HG03565 (cell line): ENCODE measurements around the gene EXOC3.
"Not testable (repeated sequence)": the region's sequence is repeated elsewhere in the genome, so short reads cannot be mapped to it uniquely, and the experiment has no call there.

Experiments
- ATAC-seq: cut with Tn5 transposase; IDR thresholded peaks from one replicate; pipeline ENCODE4 v1.9.1; 2021; ENCODE audit warnings: mild to moderate bottlenecking, moderate library complexity; ENCODE audit not compliant: unreplicated experiment

Gene EXOC3

DNA sequence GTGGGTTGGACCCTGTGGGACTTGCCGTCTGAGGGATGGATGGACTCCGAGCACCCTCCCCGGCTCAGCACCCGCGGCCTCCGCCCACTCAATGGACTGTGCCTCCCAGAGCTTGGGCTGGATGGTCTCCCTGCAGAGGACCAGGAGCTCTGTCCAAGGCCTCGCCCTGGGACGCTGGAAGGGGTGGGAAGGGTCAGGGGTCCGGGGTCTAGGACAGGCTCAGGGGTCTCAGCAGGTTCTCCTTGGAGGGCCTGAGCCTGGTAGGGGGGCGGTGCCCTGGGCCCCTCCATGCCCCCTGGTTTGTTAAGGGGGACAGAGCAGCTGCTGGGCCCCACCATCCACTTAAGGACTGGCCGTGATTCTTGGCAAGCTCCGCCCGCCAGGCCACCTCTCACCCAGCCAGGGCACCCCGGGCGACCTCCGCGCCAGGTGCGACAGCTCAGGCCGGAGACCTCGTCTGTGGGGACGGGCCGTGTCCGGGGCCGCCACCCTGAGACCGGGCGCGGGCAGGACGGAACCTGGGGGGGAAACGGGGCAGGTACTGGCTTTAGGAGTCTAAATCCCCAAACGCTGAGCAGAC, 29.2 kb downstream of the EXOC3 start:
- no peak for ATAC-seq

DNA sequence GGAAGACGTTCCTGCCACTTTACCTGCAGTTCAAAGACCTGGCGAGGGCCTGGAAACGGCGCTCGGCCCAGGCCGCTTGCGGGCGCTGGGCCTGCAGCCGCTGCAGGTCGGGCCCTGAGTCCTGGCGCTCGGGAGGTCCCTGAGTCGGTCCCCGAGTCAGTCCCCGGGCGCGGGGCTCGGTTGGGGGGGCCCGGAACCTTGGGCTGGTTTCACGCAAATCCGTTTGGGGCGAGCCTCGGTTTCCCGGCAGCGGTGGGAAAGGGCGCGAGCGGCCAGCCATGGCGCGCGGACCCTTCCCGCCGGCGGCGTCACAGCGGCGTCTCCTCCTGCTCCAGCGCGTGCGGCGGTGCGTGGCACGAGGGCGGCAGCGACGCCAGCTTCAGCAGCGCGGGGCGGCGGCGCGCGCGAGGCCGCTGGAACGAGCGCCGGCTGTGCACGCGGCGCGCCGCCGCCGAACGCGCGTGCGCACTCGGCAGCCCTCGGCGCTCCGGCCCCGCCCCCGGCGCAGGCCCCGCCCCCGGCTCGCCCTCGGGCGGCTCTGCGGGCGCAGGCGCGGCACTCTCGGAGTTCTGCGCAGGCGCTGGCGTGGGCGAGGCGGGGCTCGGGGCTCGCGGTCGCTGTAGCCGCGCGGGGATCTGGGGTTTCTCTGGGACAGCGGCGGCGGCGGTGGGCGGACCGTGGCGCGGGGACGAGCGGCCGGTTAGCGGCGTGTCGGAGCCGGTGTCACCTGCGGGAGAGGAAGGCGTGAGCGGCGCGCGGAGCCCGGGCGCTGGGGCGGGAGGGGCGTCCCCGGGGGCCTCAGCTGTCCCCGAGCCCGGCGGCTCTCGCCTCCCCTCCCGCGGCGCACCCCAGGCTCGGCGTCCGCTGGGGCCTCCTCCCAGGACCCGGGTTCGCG, 29.9 kb downstream of the EXOC3 start:
- peak; percentile 70 for ATAC-seq

DNA sequence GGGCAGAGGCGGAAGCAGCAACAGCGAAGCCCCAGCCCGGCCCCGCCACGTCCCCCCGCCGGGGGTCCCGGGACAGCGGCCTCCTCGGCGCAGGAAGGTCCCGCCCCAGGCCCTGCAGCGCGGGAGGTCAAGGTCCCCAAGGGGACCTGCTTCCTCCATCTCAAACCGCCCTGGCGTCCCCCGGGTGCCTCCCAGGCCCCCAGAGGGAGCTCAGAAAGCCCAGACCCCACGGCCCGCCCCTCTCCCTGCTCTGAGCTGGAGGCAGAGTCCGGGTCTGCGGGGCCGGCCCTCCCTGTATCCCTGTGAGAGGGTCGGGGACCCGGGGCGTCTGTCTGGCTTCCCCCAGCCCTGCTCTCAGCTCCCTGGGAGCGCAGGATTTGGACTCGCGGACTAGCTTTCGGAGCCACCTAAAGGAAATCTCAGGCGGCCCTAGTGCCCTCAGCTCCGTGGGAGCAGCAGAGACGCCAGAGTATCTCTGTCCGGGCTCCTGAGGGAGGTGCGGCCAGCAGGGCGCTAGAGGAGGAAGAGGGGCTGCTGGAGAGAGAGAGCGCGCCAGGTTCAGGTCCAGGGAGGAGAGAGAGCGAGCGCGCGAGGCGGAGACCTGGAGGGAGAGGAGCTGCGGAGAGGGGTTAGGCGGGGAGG, 30.7 kb downstream of the EXOC3 start:
- ATAC-seq = peak; percentile 13

DNA sequence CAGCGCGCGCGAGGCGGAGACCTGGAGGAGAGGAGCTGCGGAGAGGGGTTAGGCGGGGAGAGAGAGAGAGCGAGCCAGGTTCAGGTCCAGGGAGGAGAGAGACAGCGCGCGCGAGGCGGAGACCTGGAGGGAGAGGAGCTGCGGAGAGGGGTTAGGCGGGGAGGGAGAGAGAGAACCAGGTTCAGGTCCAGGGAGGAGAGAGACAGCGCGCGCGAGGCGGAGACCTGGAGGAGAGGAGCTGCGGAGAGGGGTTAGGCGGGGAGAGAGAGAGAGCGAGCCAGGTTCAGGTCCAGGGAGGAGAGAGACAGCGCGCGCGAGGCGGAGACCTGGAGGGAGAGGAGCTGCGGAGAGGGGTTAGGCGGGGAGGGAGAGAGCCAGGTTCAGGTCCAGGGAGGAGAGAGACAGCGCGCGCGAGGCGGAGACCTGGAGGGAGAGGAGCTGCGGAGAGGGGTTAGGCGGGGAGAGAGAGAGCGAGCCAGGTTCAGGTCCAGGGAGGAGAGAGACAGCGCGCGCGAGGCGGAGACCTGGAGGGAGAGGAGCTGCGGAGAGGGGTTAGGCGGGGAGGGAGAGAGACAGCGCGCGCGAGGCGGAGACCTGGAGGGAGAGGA, 31.4 kb downstream of the EXOC3 start:
- not testable (repeated sequence) for ATAC-seq

DNA sequence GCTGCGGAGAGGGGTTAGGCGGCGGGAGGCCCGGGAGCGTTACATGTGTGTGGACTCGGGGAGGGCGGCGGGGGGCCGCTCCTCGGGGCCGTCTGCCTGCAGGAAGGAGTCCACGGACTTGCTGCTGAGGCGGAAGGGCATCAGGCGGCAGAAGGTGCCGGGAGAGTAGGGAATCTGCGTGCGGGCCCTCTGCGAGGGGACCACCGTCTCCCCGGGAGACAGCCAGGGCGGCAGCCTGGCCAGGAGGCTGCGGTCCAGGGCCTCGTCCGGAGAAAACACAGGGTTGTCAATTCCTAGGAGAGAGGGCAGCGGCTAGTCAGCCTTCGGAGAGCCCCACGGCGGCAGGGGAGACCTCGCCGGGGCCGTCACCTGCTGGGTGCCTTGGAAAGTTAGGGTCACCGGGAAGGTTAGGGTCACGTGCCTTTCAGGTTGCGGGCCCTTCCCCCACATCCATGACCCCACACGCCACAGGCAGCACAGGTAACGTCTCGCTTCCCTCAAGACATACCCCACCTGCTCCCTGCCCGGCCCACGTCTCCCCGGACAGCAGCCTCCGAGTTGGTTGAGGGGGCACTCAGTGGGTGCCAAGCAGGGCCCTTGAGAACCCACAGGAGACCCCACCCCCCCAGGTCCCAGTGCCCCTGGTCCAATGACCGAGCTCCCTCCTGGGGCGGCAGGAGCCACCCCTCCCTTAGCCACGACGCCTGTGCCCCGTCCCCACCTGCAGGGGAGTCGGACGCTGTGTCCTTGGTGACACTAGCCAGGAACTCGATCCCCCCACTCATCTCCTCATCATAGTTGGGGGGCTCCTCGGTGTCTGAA, 32.1 kb downstream of the EXOC3 start:
- no peak for ATAC-seq

DNA sequence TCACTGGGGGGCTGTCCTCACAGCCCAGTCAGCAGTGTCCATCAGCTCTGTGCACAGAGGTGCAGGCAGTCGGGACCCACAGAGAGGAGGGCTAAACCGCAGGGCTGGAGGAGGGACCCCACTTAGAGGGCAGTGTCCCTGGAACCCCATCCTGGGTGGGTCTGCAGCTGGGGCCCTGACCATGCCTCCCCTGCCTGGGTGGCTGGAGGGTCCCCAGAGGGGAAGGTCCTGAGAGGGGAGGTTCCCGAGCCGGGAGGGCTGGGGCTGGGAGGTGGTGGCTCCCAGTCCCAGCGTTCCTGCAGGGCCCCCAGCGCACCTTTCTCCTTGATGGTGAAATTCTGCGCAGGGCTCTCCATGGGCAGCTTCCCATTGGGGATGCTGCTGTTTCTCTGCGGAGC, 32.7 kb downstream of the EXOC3 start:
- ATAC-seq = no peak

DNA sequence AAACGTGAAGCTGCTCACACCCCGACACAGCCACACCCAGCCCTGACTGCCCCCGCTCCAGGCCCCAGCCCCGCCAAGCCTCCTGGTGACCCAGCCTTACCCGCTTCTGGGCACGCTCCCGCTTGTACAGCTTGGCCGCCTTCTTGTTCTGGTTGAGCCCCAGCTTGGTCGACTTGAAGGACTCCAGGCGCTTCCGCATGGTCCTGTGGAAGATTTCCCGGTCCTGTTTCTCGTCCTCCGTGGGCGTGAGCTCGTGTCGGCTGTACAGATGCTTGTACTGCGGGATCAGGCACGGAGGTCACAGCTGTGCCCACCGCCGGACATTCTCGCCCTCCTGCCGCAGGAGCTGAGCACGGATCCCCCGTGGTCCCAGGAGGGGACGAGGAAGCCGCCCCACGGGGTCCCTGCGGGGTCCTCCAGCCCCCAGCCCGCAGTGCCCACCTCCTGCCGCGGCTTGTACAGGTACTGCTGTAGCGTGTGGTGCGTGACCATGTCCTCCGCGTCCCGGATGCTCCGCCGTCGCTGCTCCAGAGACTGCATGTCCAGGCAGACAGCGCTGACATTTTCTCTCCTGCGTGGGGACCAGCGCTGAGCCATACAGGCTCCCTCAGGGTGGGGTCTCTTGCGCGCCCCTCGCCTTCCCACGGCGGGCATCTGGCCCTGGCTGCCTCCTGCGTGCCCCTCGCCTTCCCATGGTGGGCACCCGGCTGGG, 33.3 kb downstream of the EXOC3 start:
- ATAC-seq = no peak

DNA sequence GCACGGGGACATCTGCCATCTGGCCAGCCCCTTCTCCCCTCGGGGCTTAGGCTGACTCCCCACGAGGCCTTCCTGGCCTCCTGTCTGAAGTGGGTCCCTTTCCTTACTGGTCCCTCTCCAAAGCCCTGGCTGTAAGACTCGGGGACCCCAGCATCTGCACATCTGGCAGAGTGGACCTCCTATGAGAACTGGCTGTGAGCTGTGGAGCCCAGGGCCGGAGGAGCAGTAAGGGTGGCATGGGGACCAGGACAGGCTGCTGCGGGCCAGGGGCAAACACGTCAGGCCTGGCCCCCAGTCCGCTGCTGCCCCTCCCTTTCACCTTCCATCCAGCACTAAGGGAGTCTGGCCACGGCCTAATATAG, 33.8 kb downstream of the EXOC3 start:
- no peak for ATAC-seq

DNA sequence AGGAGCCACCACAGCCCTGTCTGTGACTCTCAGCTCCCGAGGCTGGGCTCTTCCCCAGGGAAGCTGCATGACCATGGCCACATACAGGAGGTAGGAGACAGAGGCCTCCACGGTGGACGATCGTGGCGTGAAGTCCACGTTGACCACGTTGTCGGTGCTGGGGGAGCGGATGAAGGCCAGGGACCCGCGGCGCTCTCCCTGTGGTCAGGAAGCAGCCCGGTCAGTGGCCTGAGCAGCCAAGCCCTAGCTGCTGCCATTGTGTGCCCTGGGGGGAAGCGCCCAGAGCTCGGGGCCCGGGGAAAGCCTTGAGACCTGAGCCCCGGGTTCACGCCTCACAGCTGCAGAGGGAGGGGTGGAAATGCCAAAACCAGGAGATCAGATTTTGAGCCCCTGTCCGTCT, 34.3 kb downstream of the EXOC3 start:
- ATAC-seq = no peak

DNA sequence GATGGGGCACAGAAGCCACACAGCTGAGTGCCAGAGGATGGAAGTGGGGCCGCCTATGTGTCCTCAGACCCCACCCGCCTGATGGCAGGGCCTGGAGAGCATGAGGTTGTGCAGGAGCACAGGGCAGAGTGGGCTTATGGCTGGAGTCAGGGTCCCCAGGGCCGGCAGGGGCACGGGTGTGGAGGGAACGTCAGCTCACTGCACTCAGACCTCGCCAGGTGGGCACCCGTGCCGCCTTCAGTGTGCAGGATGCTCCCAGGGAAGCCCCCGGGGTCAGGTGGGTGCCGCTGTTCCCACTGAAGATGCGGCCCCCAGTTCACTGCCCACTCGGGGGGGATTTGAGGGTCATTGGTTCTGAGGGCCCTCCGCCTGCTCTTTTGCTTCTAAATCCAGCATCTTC, 34.9 kb downstream of the EXOC3 start:
- no peak for ATAC-seq

DNA sequence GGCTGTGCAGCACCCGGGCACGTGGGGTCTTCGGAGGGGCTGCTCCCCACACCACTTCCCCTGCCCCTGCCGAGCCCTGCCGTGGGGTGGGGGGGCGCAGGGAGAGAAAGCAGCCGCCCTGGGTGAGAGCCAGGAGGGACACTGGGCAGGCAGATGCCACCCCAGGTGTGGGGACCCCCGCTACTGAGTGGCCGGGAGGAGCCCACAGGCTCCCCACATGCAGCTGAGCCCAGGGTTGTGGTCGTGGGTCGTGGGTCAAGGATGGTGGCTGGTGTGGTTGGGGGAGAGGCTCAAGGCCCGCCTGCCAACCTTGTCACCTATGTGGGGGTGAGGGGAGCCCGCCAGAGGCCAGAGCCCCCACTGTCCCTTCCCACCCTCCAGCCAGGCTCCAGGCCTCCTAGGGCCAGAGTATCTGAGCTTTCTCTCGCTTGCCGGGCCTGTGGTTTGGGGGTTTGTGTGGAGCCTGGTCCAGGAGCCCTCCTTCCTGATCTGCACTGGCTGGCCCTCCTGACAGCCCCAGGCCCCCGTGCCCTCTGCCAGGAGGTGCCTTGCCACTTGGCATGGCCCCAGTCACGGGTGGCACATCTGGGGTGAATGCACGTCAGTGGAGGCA, 35.5 kb downstream of the EXOC3 start:
- no peak for ATAC-seq

DNA sequence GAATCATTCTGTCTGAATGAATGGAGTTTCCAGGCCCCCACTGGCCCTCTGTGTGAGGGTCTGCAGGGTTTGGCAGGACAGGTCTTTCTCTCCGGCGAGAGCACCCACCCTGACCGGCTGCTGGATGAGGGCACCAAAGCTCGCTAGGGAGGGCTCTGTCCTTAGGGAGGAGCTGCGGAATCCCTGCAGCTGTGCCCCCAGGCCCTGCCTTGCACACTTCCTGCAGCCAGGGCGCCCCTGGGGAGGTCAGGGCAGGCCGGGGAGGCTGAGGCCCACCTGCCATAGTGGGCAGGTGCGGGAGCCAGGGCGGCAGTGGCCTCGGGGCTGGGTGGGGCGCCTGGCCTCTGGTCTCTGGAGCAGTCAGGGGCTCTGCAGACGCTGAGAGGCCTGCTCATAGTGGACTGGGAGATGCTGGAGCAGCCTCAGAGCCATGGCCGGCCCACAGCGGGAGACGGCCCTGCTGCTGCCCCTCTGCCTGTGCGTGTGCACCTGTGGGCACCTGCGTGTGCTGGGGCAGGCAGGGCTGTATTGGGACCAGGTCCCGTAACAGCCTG, 36.1 kb downstream of the EXOC3 start:
- ATAC-seq = no peak

DNA sequence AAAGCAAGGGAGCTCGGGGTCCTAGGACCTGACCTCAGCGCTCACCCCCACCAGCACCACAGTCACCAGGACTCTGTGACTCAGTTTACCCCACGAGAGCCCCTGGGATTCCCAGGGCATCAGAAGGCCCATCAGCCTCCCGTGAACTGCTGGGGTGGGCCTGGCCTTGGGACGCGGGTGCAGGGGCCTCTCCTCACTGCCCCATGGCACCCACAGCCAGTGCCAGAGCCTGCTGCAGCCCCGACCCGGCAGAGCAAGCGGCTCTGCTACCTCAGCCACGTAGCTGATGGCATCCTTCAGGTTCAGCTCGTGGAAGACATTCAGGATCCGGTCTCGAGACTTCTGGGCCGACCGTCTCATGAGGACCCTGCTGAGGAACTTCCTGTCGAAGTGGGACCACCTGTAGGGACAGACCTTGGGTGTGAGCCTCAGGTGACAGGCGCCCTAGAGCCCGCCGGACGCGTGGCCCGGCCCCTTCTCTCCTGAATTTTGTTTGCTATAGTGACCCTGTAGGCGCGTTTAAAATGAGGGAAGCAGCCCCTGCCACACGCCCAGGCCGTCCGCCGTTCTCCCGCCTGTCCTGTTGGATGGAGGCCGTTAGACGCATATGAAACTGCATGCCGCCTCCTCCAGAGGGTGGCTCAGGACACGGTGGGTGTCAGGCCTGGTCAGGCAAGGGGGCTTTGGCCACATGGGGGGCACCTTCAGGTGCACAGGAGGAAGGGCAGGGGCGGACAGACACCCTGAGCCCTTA, 36.8 kb downstream of the EXOC3 start:
- no peak for ATAC-seq

DNA sequence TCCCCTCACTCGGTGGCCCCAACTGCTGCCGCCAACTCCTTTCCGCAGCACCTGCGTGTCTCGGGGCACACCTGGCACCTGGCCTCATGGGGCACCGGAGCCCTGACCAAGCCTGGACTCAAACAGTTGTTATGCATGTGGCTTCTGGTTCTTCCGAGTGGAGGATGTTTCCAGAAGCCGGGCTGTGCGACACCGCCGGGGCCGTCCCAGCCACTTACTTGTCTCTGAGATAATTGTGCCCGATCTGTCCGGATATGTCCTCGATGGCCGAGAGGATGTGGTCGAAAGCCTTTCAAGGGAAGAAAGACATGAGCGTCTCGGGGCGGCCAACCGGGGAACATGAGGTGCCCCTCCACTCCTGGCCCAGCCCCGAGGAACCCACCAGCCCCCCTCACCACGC, 38.4 kb downstream of the EXOC3 start:
- no peak for ATAC-seq

DNA sequence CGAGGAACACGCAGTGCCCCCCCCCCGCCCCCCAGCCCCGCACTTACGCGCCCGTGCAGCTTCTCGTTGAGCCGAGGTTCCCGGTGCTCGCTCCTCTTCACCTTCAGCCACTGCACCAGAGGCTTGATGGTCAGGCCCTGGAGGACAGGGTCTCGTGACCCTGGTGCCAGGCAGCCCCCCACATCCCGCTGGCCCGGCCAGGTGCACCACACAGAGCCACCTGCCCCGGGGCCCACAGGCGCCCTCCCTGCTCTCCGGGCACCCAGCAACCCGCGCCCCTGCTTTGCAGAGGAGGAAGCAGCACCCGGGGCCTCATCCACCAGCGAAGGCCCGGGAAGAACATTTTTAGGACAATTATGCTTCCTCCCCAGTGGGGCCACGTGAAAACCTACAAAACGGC, 39.0 kb downstream of the EXOC3 start:
- ATAC-seq = no peak

DNA sequence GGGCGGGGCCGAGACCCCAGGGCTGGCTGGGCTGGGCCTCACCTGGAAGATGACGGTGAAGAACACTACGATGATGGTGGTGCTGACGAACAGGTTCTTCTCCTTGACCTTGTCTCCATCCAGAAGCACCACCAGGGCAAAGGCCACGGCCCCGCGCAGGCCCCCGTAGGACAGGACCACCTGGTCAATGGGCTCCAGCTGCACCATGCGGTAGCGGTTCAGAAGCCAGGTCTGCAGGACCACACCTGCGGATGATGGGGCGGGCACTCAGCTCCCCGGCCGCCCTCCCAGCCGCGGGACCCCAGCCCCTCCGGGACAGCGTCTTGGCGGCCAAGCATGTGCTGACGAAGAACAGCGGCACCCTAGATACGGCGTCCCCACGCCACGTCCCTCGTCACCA, 39.5 kb downstream of the EXOC3 start:
- ATAC-seq = no peak

DNA sequence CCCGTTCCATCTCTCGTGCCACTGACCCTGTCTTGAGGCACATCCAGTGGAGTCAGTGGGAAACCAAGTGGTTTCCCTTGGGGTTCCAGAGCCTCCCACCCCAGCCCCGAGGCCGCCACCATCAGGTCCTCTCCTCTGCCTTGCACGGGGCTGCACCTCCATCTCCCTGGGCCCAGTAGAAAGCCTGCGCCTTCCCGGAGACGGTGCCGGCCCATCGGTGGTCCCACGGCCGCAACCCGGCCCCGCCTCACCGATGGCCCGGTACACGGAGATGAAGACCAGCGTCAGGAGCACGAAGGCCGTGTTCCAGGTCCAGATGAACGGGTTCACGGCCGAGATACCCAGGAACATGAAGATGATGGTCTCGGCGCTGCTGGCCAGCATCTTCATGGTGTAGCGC, 40.0 kb downstream of the EXOC3 start:
- no peak for ATAC-seq

DNA sequence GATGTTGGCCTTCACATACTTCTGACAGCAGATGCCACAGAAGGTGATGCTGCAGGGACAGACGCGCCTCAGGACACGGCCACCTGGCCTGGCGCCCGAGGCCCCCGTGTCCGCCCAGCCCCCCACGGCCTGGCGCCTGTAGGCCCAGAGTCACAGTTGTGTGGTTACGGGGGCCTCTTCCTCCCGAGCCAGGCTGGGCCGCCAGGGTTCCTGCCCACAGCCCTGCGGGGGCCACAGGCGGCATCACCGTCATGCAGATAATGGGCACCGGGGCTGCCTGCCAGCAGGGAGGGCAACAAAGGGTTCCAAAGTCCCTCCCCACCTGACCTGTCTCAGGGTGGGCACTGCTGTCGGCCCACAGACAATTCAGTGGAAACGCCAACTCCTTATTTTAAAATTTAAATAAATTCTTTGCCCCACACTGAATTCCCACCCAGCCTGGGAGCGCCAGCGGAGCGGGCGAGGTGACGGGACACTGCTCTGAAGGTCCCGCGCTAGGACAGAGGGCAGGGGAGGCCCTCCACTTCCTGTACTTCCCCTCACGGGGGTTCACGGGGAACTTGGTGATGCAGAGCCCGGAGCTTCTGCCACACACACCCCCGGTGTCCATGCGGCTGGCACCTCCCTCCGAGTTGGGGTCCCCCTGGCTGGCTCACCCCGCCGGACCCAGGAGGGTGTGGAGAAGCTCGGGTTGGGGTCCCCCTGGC, 40.6 kb downstream of the EXOC3 start:
- ATAC-seq = no peak
